H1 (cell line): ENCODE measurements around the gene CACNA1E. TPM values are rescaled to one million over a fixed set of nuclear protein-coding genes. Genes with fewer than 3 reads are reported as not detected.

Experiments
- CTCF ChIA-PET: fragments of 300-600 bp; sonication (Branson Sonifier 250); formaldehyde crosslinking; loops from one replicate; lab custom pipeline; 2021; ENCODE audit not compliant: partially characterized antibody; lab: Charles Lee
- POLR2A ChIA-PET: fragments of 300-600 bp; sonication (Branson Sonifier 250); formaldehyde crosslinking; loops from one replicate; lab custom pipeline; 2021; ENCODE audit warnings: inconsistent platforms; ENCODE audit not compliant: partially characterized antibody; lab: Charles Lee
- DNase-seq, 2 experiments: peaks; one replicate each; pipeline versions ENCODE4 v3.0.0 to v3.0.0-alpha.2; 2010 to 2022; ENCODE audit warnings: low spot score in 2 of 2, low read depth in 1 of 2, mixed read lengths in 1 of 2
- FAIRE-seq: peaks from 2 replicates; lab custom pipeline; 2011; peaks lifted over from hg19 to GRCh38; lab: Jason Lieb, UNC
- H2AFZ ChIP-seq: 2 replicates; pipeline ENCODE4 v1.8.1; 2012; ENCODE audit warnings: low read length, inconsistent platforms
- H2AK5ac ChIP-seq: 2 replicates; pipeline ENCODE4 v1.6.1; 2013; ENCODE audit warnings: low read depth, low read length
- H2BK120ac ChIP-seq: replicated peaks from 2 replicates; pipeline ENCODE3; 2013; ENCODE audit warnings: low read depth, low read length, inconsistent platforms
- H2BK12ac ChIP-seq: 2 replicates; pipeline ENCODE4 v1.6.1; 2013; ENCODE audit warnings: low read depth, low read length
- H2BK15ac ChIP-seq: 2 replicates; pipeline ENCODE4 v1.6.1; 2013; ENCODE audit warnings: low read length
- H2BK20ac ChIP-seq: 2 replicates; pipeline ENCODE4 v1.6.1; 2013; ENCODE audit warnings: low read length
- H2BK5ac ChIP-seq: 2 replicates; pipeline ENCODE4 v1.6.1; 2013; ENCODE audit warnings: low read depth, low read length
- H3K14ac ChIP-seq: 2 replicates; pipeline ENCODE4 v1.6.1; 2013; ENCODE audit warnings: inconsistent platforms; ENCODE audit not compliant: insufficient read length
- H3K18ac ChIP-seq: 2 replicates; pipeline ENCODE4 v1.6.1; 2013; ENCODE audit warnings: low read length; ENCODE audit errors: extremely low read depth
- H3K23ac ChIP-seq: 2 replicates; pipeline ENCODE4 v1.6.1; 2013; ENCODE audit warnings: inconsistent platforms; ENCODE audit not compliant: insufficient read length
- H3K23me2 ChIP-seq: 2 replicates; pipeline ENCODE4 v1.6.1; 2013; ENCODE audit warnings: low read depth, low read length
- H3K27ac ChIP-seq: 2 replicates; pipeline ENCODE4 v1.6.1; 2011; ENCODE audit warnings: low read depth, low read length, inconsistent platforms
- H3K27me3 ChIP-seq, 4 experiments: replicated peaks in 1 of 4; 1 replicate in 1 of 4; 2 replicates in 3 of 4; pipeline versions ENCODE4 v1.6.1 to v1.8.1; 2011 to 2013; ENCODE audit warnings: low read length in 3 of 4, mild to moderate bottlenecking in 3 of 4, inconsistent platforms in 2 of 4, mixed read lengths in 2 of 4, moderate library complexity in 1 of 4; ENCODE audit not compliant: control insufficient read depth in 3 of 4, insufficient read depth in 3 of 4; ENCODE audit errors: extremely low read depth in 1 of 4
- H3K36me3 ChIP-seq, 4 experiments: 2 replicates each; pipeline versions ENCODE4 v1.6.1 to v1.8.1; 2011 to 2013; ENCODE audit warnings: mild to moderate bottlenecking in 4 of 4, low read length in 3 of 4, moderate library complexity in 2 of 4, control low read depth in 1 of 4, inconsistent platforms in 1 of 4; ENCODE audit not compliant: insufficient read depth in 4 of 4, control insufficient read depth in 2 of 4
- H3K4ac ChIP-seq: replicated peaks from 2 replicates; pipeline ENCODE3; 2013; ENCODE audit warnings: low read length, low read depth, mixed read lengths, inconsistent platforms; ENCODE audit not compliant: insufficient read length
- H3K4me1 ChIP-seq, 4 experiments: replicated peaks in 1 of 4; 1 replicate in 1 of 4; 2 replicates in 3 of 4; pipeline versions ENCODE4 v1.6.1 to v1.8.1; 2011 to 2013; ENCODE audit warnings: low read length in 3 of 4, inconsistent platforms in 2 of 4, mixed read lengths in 1 of 4; ENCODE audit not compliant: insufficient read depth in 4 of 4, control insufficient read depth in 3 of 4
- H3K4me2 ChIP-seq, 2 experiments: 2 replicates each; pipeline versions ENCODE4 v1.6.1 to v1.8.1; 2011 to 2013; ENCODE audit warnings: low read depth in 2 of 2, low read length in 2 of 2, control low read depth in 1 of 2, inconsistent platforms in 1 of 2, mild to moderate bottlenecking in 1 of 2; ENCODE audit not compliant: insufficient read depth in 1 of 2
- H3K4me3 ChIP-seq, 4 experiments: fragments of 200-600, 300-600 bp in 1 of 4; sonication (generic), shearing (Covaris generic), sonication (Bioruptor Twin) in 1 of 4; 2 replicates each; pipeline versions ENCODE4 v1.5.1 to v1.8.1; 2011 to 2016; ENCODE audit warnings: low read length in 4 of 4, low read depth in 3 of 4, control low read depth in 2 of 4, inconsistent platforms in 2 of 4, mild to moderate bottlenecking in 2 of 4, mixed read lengths in 1 of 4, moderate library complexity in 1 of 4; ENCODE audit not compliant: insufficient read depth in 2 of 4; ENCODE audit errors: extremely low read depth in 1 of 4
- H3K56ac ChIP-seq: replicated peaks from 2 replicates; pipeline ENCODE3; 2013; ENCODE audit warnings: low read depth, mild to moderate bottlenecking, mixed read lengths, low read length, inconsistent platforms; ENCODE audit not compliant: insufficient read length
- H3K79me1 ChIP-seq: 2 replicates; pipeline ENCODE4 v1.6.1; 2013; ENCODE audit warnings: low read depth, low read length, control low read depth
- H3K79me2 ChIP-seq, 2 experiments: 2 replicates each; pipeline versions ENCODE4 v1.6.1 to v1.8.1; 2012 to 2013; ENCODE audit warnings: low read length in 2 of 2, mild to moderate bottlenecking in 2 of 2, inconsistent platforms in 1 of 2; ENCODE audit not compliant: insufficient read depth in 2 of 2, control insufficient read depth in 1 of 2
- H3K9ac ChIP-seq, 4 experiments: replicated peaks in 1 of 4; 1 replicate in 1 of 4; 2 replicates in 3 of 4; pipeline versions ENCODE4 v1.6.1 to v1.8.1; 2011 to 2013; ENCODE audit warnings: low read depth in 3 of 4, low read length in 3 of 4, control low read depth in 2 of 4, mild to moderate bottlenecking in 2 of 4, moderate library complexity in 2 of 4, inconsistent platforms in 1 of 4; ENCODE audit errors: extremely low read depth in 1 of 4
- H3K9me3 ChIP-seq, 2 experiments: 2 replicates each; pipeline versions ENCODE4 v1.6.1 to v1.8.1; 2012 to 2013; ENCODE audit warnings: mild to moderate bottlenecking in 2 of 2, moderate library complexity in 2 of 2, control low read depth in 1 of 2, inconsistent platforms in 1 of 2, low read depth in 1 of 2, low read length in 1 of 2, mixed read lengths in 1 of 2; ENCODE audit not compliant: insufficient read depth in 2 of 2
- H4K20me1 ChIP-seq, 2 experiments: replicated peaks in 1 of 2; 2 replicates each; pipeline versions ENCODE3 to v1.8.1; 2011 to 2013; ENCODE audit warnings: inconsistent platforms in 2 of 2, low read length in 2 of 2, mild to moderate bottlenecking in 1 of 2; ENCODE audit not compliant: insufficient read depth in 2 of 2, control insufficient read depth in 1 of 2
- H4K5ac ChIP-seq: 2 replicates; pipeline ENCODE4 v1.6.1; 2013; ENCODE audit warnings: low read length, low read depth, mixed read lengths, inconsistent platforms; ENCODE audit not compliant: insufficient read length
- H4K8ac ChIP-seq: 2 replicates; pipeline ENCODE4 v1.8.0; 2013; ENCODE audit warnings: mild to moderate bottlenecking, moderate library complexity, low read length, inconsistent platforms; ENCODE audit not compliant: insufficient read depth; ENCODE audit errors: extremely low read depth
- H4K91ac ChIP-seq: replicated peaks from 2 replicates; pipeline ENCODE3; 2013; ENCODE audit warnings: low read length, mixed read lengths, inconsistent platforms; ENCODE audit not compliant: insufficient read length
- EZH2 ChIP-seq: fragments of 200-600 bp; sonication (generic); IDR thresholded peaks from 2 replicates; pipeline ENCODE4 v1.7.1; 2012; ENCODE audit warnings: low read depth, mild to moderate bottlenecking, moderate library complexity, low read length, inconsistent platforms; ENCODE audit not compliant: severe bottlenecking
- HDAC2 ChIP-seq, 2 experiments: fragments of 300-600 bp in 1 of 2; sonication (generic) in 1 of 2; IDR thresholded peaks; 2 replicates each; pipeline ENCODE4 v1.6.1; 2011 to 2012; ENCODE audit warnings: low read depth in 2 of 2, low read length in 2 of 2, mild to moderate bottlenecking in 2 of 2, moderate library complexity in 2 of 2, borderline replicate concordance in 1 of 2, inconsistent platforms in 1 of 2
- JUN ChIP-seq: IDR thresholded peaks from 2 replicates; pipeline ENCODE4 v1.6.1; 2011; ENCODE audit warnings: low read depth, mild to moderate bottlenecking, improper control_type of control experiment, low read length
- MAFK ChIP-seq: IDR thresholded peaks from 2 replicates; pipeline ENCODE4 v1.6.1; 2012; ENCODE audit warnings: low read depth, mild to moderate bottlenecking, improper control_type of control experiment, low read length
- RAD21 ChIP-seq, 2 experiments: IDR thresholded peaks in 1 of 2; conservative IDR thresholded peaks in 1 of 2; 2 replicates each; pipeline ENCODE4 v1.6.1; 2011; ENCODE audit warnings: low read depth in 2 of 2, low read length in 2 of 2, improper control_type of control experiment in 1 of 2, inconsistent platforms in 1 of 2, mild to moderate bottlenecking in 1 of 2, moderate library complexity in 1 of 2
- RBBP5 ChIP-seq: IDR thresholded peaks from 2 replicates; pipeline ENCODE4 v1.7.1; 2012; ENCODE audit warnings: low read depth, mild to moderate bottlenecking, inconsistent platforms, low read length, moderate library complexity, borderline replicate concordance
- SAP30 ChIP-seq: fragments of 300-600 bp; sonication (generic); IDR thresholded peaks from 2 replicates; pipeline ENCODE4 v1.7.1; 2012; ENCODE audit warnings: low read length, moderate library complexity, mild to moderate bottlenecking, inconsistent platforms; ENCODE audit not compliant: insufficient read depth, insufficient replicate concordance
- TBP ChIP-seq: IDR thresholded peaks from 2 replicates; pipeline ENCODE4 v1.6.1; 2011; ENCODE audit warnings: low read depth, low read length, improper control_type of control experiment
- YY1 ChIP-seq: IDR thresholded peaks from 2 replicates; pipeline ENCODE4 v1.6.1; 2011; ENCODE audit warnings: low read depth, mild to moderate bottlenecking, low read length
- WGBS, 2 experiments: shearing (Covaris generic) in 1 of 2; methylation state at CpG; one replicate each; pipeline versions ENCODE4 v1.1.6 to v1.1.7; 2013 to 2015; ENCODE audit warnings: low lambda C conversion rate in 2 of 2, mixed read lengths in 2 of 2, inconsistent platforms in 1 of 2, low coverage in 1 of 2, missing lambda C conversion rate in 1 of 2; ENCODE audit not compliant: insufficient replicate concordance in 2 of 2, insufficient coverage in 1 of 2, insufficient read length in 1 of 2; ENCODE audit errors: extremely low coverage in 1 of 2, missing lambda C conversion rate in 1 of 2; 5-methylcytosine and 5-hydroxymethylcytosine counted together
- polyA plus RNA-seq, 7 experiments: library from polyadenylated mRNA; depleted of rRNA in 3 of 7; stranded (reverse) in 5 of 7; unstranded in 2 of 7; fragments of >200 nt in 5 of 7; fragments of 200-250 nt in 2 of 7; gene quantifications; 1 replicate in 5 of 7; 2 replicates in 1 of 7; 4 replicates in 1 of 7; pipeline versions ENCODE4 v1.2.1 to v1.2.3, GENCODE V29; 2011 to 2013; ENCODE audit warnings: missing spikeins in 2 of 7, mixed read lengths in 2 of 7
- total RNA-seq: library from RNA; stranded (reverse); fragmentation: NEBNext Ultra II Directional; extraction: Animal tissue kit (Norgen Biotek cat#: 25700); gene quantifications from 2 replicates; pipeline ENCODE4 v1.2.1, GENCODE V29; 2021
- TF ChIP-seq, protein P1 (sequence below): IDR thresholded peaks from 2 replicates; pipeline ENCODE4 v1.6.1; 2012; ENCODE audit warnings: inconsistent platforms

The CACNA1E gene
- total and polyA plus RNA-seq, 2 of the 8 experiments (the other 6 are each of a cell fraction or from before 2014, with no cell fraction given), result 0.98 to 1.3 TPM

DNA sequence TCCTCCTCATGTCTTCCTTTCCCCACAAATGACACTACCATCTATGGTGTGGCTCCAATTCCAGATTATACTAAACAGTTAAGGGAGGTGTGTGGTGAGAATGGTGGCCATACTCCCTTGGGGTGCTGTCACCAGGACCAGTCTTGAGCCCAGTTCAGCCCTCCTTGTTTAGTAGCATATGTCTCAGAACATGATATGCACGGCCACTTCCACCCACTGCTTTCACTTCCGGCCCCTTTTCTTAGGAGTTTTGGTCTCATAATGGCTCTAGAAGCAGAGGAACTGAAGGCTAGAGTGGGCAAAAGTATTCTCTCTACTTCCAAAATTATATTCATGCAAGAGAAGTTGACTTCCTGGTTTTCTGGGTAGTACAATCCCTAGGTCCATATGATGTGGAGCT is 45.3 kb upstream of the CACNA1E start:
- Histone ChIP-seq H3K4me1 (0 out of 7 replicates have a peak, but pooled peaks cover 0 to 4% (median 0%) of the 10 kb centered on the region in 4 experiments), H2BK20ac (no peak overlapping the region), H3K27ac (no peak overlapping the region), H3K79me2 (no peaks in the 10 kb centered on the region), H4K20me1 (no peaks in the 10 kb centered on the region), H4K8ac (no peak overlapping the region), H3K4me3 (no peak overlapping the region), H2BK15ac (no peak overlapping the region), H3K14ac (no peak overlapping the region), H2BK120ac (no peak overlapping the region), H3K36me3 (no peaks in the 10 kb centered on the region), H2AK5ac (no peak overlapping the region), H3K56ac (no peak overlapping the region), H3K18ac (no peak overlapping the region), H2BK12ac (no peak overlapping the region), H3K4ac (no peak overlapping the region), H3K79me1 (no peaks in the 10 kb centered on the region), H3K9ac (no peak overlapping the region), H3K27me3 (no peaks in the 10 kb centered on the region), H3K23ac (no peak overlapping the region), H3K4me2 (no peak overlapping the region), H2AFZ (no peak overlapping the region), H3K23me2 (no peaks in the 10 kb centered on the region), H2BK5ac (no peak overlapping the region), H3K9me3 (no peaks in the 10 kb centered on the region), H4K5ac (no peak overlapping the region), H4K91ac (no peak overlapping the region)
- ChIA-PET CTCF (interaction anchor here (1.0 kb wide), 1 partner anchor 248 kb away, joined by 3 read pairs; no protein-coding TSS in a partner anchor), POLR2A (no interaction called here)
- WGBS, 2 experiments, result 69% methylated on average over 2 of the region's 2 CpGs; no CpG with 5 or more reads in 1 of the 2 experiments
- no peak for TF ChIP-seq EZH2
- TF ChIP-seq HDAC2 (IDR thresholded peaks at IDR 0.05; ENCODE audit: borderline replicate concordance in 1 of 2, low read depth in 2 of 2, low read length in 2 of 2), result no peak
- TF ChIP-seq JUN, result no peak
- no peak for TF ChIP-seq TBP
- no peak for TF ChIP-seq SAP30
- TF ChIP-seq, protein P1, sequence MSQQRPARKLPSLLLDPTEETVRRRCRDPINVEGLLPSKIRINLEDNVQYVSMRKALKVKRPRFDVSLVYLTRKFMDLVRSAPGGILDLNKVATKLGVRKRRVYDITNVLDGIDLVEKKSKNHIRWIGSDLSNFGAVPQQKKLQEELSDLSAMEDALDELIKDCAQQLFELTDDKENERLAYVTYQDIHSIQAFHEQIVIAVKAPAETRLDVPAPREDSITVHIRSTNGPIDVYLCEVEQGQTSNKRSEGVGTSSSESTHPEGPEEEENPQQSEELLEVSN, result no peak
- TF ChIP-seq MAFK, result no peak
- TF ChIP-seq RBBP5, result no peak
- TF ChIP-seq RAD21 (IDR thresholded peaks at IDR 0.05 in 1 of 2, conservative IDR thresholded peaks at IDR 0.05 in 1 of 2; ENCODE audit: low read depth in 2 of 2, low read length in 2 of 2), result no peak
- no peak for TF ChIP-seq YY1
- no peak for FAIRE-seq
- DNase-seq, result no peak
